Right renal cortex interstitium (tissue), 3 donors: Measurements from ENCODE around the gene GRAMD1A. TPM values are rescaled to one million over a fixed set of nuclear protein-coding genes. Genes with fewer than 3 reads are reported as not detected.
"Not testable (repeated sequence)": the region's sequence is repeated elsewhere in the genome, so short reads cannot be mapped to it uniquely, and the experiment has no call there.

ENCODE experiments used
- DNase-seq, 3 donors: peaks; one replicate each; pipeline ENCODE4 v3.0.0-alpha.2; 2013; ENCODE audit warnings: low read depth in 3 of 3, low spot score in 2 of 3
- polyA plus RNA-seq, 3 donors: library from polyadenylated mRNA; unstranded; fragments of 120-200 nt; gene quantifications; one replicate each; pipeline ENCODE4 v1.2.1, GENCODE V29; 2013; ENCODE audit not compliant: insufficient read length in 3 of 3

The GRAMD1A gene
- polyA plus RNA-seq, 3 donors, result 38.3 to 51.2 (median 46.1) TPM

DNA sequence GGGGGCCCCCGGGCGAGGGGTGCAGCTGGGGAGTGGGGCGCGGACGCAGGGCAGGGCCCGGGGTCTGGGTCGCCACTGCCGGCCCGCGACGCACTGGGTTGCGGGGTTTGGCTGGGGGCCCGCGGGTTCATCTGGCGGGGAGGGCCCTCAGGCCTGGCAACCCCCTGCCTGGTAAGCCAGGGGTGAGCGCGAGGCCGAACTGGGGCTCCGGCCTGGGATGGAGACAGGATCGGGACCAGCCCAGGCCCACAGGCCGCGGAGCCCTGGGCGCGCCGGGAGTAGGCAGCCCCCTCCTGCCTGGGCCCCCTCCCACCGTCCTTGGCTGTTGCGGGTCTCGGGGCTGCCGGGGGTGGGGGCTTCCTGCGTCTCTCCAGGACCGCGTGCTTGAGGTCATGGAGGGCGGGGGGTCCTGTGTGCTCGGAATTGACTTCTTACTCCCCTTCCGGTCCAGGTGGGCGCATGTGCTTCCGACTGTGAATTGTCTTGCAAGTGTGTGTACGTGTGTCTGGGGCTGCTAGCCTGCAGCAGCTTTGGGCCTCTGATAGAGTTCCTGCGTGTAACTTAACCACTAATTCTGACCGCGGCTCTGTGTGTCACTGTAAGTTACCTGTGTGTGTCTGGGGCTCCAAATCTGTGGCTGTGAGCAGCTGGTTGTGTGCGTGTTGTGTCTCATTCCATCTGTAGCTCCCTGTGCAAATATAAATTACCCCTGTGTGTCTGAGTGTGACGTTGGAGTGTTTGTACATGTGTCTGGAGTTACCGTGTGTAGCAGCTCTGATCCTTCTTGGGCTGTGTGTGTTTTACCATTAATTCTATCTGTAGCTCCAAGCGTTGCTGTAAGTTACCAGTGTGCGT lies 751 bp downstream of the GRAMD1A start:
- DNase-seq, result no peak

DNA sequence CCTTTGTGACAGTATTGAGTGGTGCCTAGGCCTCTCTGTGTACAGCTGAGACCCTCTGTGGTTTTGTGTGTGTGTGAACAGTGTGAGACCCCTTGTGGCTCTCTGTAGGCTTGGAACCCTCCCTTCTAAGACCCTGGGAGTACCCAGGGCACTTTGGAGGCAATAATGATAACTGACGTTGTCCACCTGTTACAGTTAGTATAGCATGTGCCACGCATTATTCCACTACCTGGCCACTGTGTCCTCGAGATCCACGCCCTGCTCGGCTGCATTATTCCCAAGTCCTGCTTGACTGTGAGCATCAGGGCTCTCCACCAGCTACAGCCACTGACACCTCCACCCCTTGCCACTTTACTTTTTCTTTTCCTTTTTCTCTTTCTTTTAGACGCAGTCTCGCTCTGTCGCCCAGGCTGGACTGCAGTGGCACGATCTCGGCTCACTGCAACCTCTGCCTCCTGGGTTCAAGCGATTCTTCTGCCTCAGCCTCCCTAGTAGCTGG lies 2.0 kb downstream of the GRAMD1A start:
- DNase-seq, result no peak

DNA sequence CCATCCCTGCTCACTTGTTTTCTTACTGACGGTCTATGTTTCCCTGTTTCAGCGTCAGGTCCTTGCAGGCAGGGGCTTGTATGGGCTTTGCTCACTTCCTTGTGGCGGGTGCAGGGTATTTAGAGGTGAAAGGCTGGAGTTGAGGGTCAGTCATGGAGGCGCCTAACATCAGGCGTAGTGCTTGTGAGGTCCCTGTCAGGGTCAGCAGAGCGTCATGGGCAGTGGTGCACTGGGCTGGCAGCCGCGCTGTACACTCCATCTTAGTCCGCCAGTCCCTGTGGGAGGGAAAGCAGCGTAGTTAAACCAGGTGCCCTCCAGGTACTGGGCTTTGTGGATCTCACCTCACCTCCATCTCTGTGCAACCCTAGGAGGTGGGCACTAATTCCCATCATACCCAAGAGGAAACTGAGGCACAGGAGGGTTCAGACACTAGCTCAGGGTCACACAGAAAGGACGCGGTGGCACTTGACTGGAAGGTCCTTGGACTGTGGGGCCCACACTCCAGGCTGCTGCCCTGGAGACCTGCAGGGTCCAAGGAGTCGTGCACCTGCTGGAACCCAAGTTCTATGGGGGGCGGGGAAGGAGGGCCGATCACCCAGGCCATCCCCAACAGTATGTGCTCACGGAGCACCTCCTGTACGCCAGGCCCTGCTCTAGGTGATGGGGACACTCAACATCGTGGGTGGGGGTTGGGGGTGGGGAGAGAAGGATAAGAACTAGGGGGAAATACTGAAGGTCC lies 4.6 kb downstream of the GRAMD1A start:
- DNase-seq, result no peak

DNA sequence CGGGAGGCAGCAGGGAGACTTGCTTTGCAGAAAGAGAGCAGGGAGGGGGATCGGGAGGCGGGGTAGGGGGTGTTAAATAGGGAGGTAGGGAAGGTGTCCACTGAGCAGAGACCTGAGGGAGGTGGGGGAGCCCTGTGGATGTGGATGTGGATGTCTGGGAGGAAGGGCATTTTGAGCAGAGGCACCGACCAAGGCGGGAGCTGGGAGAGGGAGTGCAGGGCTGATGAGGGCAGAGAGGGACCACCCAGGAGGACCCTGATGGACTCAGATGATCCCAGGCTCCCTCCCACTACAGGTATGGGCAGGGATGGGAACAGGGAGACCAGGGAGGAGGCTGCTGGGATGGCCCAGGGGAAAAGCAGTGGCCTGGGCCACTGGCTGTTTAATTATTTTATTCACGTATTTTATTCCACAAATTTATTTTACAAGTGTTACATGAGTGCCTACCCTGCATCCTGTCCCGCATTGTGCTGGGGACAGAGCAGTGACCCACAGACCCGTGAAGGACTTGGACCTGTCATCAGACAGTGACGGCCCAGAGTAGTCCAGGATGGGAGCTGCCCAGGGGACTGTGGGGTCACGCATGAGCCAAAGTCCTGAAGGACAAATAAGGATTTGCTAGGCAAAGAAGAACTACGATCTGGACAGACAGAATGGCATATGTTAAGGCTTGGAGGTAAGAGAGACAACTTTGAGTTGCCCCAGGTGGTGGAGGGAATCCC lies 5.3 kb downstream of the GRAMD1A start:
- DNase-seq, result no peak

DNA sequence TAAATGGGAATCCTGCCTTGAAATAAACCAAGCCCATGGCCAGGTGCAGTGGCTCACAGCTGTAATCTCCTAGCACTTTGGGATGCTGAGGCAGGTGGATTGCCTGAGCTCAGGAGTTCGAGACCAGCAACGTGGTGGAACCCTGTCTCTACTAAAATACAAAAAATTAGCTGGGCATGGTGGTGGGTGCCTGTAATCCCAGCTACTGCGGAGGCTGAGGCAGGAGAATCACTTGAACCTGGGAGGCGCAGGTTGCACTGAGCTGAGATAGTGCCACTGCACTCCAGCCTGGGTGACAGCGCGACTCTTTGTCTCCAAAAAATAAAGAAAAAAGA lies 5.9 kb downstream of the GRAMD1A start:
- not testable (repeated sequence) for DNase-seq

DNA sequence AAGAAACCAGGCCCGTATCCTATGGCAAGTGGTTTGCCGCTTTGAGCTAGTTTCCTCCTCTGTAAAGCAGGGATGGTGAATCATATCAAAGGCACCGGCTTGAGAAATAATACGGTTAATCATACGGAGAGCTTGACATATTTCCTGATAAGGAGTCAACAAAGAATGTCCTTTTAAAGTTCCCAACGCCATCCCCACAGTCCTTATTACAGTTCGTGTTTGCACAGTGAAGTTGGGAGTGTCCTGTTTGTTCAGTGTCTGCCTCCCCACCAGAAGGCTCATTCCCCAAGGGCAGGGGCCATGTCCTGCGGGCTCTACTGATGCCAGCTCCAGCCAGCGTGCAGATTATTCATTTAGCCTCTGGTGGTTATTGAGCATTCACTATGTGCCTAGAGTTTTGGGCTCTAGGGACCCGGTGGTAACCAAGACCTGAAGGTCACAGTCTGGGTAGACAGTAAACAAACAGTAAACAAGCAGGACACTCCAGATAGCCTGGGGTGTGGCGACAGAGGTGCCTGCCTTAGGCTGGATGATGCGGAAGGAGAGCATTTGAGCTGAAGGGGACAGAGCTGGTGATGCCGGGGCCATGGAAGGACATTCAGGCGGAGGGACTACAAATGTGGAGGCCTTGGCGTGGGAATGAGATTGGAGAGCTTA lies 6.3 kb downstream of the GRAMD1A start:
- no peak for DNase-seq

DNA sequence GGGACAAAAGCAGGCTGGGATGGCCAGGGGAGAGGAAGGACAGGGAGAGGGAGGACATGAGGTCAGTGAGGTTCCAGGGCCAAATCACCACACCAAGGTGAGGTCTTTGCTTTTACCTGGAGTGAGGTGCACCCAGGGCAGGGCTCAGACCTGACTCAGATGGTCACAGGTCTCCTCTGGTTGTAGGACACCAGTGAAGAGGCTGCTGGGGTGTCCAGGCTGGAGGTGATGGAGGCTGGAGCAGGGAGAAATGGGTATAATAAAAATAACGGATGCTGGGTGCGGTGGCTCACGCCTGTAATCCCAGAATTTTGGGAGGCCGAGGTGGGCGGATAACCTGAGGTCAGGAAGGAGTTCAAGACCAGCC lies 6.9 kb downstream of the GRAMD1A start:
- DNase-seq, result no peak

DNA sequence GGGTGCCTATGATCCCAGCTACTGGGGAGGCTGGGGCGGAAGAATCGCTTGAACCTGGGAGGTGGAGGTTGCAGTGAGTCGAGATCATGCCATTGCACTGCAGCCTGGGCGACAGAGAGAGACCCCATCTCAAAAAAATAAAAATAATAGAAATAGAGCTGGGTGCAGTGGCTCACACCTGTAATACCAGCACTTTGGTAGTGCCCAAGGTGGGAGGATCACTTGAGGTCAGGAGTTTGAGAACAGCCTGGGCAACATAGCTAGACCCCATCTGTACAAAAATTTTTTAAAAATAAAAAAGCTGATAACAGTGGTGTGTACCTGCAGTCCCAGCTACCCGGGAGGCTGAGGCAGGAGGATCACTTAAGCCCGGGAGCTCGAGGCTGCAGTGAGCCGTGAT lies 7.3 kb downstream of the GRAMD1A start:
- DNase-seq, result not testable (repeated sequence)

DNA sequence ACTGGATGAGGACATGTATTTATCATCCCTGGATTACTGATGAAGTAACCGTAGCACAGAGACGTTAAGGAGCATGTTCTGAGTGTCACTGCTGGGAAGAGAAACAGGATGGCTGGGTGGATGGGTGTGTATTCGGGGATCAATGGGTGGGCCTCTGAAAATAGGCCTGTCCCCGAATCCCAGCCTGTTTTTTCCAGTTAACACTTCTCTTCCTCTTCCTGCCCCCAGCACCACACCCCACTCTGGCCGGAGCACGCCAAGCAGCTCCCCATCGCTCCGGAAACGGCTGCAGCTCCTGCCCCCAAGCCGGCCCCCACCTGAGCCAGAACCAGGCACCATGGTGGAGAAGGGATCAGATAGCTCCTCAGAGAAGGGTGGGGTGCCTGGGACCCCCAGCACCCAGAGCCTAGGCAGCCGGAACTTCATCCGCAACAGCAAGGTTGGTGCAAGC lies 8.8 kb downstream of the GRAMD1A start:
- no peak for DNase-seq

DNA sequence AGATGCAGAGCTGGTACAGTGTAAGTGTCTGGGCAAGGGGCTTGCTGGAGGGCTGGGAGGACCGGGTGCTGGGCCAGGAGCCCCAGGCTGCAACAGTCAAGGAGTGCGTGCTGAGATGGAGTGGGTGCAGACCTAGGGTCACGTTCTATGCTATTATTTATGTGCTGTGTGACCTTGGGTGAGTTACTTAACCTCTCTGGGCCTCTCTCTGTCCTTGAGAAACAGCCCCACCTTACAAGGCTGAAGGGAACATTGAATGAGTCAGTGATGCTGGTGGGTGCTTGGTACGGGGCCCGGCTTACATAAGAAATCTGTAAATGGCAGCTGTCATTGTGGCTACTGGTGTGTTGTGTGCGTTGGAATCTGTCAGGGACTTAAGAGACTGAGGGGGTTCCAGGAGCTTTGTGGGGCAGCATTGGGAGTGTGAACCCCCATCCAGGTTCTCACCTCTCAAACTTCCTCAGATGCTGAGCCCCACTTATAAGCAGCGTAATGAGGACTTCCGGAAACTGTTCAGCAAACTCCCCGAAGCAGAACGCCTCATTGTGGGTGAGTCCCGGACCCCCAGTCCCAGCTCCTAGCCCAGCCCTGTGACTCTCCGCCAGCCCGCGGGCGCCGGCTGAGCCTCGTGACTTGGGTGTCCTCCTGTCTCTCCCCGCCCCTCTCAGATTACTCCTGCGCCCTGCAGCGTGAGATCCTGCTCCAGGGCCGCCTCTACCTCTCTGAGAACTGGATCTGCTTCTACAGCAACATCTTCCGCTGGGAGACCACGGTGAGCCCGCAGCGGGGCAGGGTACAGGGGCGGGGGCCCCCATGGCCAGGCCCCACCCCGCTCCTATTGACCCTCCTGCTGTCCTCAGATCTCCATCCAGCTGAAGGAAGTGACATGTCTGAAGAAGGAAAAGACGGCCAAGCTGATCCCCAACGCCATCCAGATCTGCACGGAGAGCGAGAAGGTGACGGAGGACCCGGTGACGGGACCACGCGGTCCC lies 9.6 kb downstream of the GRAMD1A start:
- no peak for DNase-seq

DNA sequence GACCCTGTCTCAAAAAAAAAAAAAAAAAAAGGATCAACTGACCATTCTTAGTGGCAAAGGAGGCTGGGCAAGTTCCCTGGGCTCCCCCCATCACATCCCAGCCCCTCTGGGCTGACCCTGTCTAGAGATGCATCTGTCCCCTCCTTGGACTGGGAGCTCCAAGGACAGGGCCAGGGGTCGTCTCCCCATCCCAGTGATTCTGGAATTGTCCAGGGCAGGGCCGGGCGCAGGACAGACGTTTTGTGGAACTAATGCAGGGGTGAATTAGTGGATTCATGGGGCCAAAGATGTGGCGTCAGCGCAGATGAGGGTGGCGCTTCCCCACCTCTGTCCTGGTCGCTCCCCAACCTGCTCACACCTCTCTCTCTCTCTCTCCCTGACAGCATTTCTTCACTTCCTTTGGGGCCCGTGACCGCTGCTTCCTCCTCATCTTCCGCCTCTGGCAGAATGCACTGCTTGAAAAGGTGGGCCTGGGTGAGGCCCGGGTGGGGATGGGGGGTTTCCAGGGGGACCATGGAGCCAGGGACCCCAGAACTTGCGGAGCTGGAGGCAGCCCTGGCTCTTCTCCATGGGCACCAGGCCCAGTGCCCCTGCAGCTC lies 11.1 kb downstream of the GRAMD1A start:
- no peak for DNase-seq

DNA sequence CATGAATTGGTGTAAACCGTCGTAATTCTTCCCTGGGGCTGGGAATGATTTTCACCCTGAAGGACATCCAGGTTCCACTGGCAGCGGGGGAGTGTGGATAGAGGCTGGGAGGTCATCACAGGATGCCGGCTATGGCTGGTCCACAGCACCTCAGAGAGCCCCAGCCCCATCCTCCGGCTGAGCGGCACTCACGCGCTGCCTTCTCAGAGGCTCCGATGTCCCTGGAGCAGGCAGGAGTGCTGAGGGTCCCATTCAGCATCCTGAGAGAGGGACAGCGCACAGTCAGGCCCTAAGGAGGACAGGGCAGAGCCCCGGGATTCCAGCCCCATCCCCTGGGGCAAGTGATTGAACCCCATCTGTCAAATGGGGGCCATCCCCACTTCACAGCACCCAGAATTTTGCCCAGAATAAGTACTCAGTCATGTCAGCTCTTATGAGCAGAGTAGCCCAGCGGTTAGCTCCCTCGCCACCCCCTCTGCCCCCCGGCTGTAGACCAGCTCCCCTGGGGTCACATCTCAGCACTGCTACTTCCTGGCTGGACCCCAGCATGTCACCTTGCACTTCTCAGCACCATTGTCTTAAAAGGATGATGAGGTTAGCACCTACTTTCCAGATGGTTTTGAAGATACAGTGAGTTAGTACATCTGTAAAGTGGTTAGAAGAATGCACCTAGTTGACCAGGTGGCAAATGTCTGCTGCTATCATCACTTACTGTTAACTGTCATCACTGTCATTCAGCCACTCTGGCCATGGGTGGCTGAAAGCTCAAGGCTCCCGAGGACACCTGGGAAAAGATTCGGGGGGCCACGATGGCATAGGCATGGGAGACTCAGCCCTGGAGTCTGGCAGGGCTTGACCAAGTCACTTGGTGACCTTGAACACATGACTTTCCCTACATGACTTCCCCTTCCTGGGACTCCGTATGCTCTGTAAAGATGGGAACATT lies 11.9 kb downstream of the GRAMD1A start:
- DNase-seq, result no peak

DNA sequence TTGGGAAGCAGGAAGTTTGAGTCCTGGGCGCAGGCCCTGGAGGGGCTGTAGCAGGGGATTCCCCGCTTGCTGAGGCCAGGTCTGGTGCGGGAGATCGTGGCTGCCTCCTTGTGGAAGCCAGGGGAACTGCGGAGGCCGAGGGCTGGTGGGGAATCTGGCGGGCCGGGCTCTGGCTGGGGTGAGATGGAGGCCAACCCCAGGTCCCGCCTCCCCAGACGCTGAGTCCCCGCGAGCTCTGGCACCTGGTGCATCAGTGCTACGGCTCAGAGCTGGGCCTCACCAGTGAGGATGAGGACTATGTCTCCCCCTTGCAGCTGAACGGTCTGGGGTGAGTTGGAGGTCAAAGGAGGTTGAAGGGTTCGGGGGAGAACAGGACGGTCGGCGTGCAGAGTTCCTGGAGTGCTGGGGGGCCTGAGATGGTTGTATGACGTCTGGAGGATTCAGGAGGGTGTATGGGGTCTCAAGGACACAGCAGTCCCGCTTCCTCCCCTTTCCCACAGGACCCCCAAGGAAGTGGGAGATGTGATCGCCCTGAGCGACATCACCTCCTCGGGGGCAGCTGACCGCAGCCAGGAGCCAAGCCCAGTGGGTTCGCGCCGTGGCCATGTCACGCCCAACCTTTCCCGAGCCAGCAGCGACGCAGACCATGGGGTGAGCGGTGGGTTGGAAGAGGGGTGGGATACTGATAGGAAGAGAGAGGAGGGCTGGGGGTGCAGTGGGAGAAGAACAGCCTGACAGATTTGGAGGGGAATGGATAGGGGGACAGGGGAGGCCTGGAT lies 13.1 kb downstream of the GRAMD1A start:
- DNase-seq, result no peak

DNA sequence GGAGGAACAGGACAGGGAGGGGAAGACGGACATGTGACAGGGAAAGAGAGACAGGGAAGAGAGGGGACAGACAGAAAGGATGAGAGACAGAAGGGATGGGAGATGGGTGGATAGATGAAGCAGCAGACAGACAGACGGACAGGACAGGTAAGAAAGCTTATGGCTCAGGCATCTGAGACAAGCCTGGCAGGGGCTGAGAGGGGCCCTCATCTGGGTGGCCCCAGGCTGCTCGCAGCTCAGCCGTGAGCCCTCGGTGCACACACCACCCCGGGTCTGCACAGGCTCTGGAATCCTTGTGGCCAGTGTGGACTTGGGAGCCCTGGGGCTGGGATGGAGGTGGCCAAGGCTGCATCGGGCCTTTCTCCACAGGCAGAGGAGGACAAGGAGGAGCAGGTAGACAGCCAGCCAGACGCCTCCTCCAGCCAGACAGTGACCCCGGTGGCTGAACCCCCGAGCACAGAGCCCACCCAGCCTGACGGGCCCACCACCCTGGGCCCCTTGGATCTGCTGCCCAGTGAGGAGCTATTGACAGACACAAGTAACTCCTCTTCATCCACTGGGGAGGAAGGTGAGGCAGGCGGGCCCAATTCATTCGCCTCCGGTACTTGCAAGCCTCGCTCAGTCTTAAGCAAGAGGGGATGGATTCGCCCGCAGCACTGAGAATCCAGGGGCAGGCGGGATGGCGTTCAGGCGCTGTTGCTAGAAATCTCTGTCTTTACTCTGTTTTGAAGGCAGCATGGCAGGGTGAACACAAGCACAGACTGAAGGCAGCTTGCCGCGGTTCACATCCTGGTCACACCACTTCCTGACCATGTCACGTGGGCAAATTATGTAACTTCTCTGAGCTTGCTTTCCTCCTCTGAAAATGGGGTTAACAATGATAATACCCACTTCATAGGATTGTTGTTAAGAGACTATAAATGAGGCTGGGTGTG lies 14.0 kb downstream of the GRAMD1A start:
- no peak for DNase-seq

DNA sequence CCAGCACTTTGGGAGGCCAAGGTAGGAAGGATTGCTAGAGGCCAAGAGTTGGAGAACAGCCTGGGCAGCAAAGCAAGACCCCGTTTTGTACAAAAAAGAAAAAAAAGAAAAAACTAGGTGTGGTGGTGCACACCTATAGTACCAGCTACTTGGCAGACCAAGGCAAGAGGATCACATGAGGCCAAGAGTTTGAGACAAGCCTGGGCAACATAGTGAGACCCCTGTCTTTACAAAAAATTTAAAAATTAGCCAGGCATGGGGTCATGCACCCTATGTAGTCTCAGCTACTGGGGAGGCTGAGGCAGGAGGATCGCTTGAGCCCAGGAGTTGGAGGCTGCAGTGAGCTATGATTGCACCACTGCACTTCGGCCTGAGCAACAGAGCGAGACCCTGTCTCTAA lies 14.7 kb downstream of the GRAMD1A start:
- DNase-seq, result not testable (repeated sequence)

DNA sequence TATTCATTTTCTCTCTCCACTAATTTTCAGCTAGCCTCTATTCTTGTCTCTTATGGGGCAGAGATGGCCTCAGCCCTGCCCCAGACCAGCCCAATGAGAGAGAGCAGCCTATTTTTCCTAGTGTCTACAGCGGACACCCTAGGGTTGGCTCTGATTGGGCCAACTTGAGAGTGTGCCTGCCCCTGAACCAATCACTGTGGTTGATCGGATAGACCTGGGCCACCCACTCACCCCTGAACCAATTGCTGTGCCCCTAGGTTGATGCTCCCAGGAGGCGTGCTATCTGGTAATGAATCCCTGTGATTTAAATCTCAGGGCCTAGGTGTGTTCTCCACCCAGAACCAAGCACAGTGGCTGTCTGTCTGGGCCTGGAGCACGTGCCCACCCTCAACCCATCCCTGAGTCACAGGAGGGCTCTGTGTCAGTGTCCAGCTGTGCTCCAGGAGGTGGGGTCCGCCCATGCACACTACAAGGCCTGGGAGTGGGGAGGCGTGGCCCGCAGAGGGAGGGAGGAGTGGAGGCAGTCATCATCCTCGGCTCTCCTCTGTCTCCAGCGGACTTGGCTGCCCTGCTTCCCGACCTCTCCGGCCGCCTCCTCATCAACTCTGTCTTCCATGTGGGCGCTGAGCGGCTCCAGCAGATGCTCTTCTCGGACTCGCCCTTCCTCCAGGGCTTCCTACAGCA lies 15.3 kb downstream of the GRAMD1A start:
- no peak for DNase-seq
